NCI-H2227 treated with DMSO at 0.1 percent for 48 hours (cell line): ENCODE results near the gene SPANXD.
"Not testable (repeated sequence)": the region's sequence is repeated elsewhere in the genome, so short reads cannot be mapped to it uniquely, and the experiment has no call there.

Experiments
- DNase-seq: peaks from one replicate; lab custom pipeline; 2025; lab: John Stamatoyannopoulos, UW

SPANXD gene, protein sequence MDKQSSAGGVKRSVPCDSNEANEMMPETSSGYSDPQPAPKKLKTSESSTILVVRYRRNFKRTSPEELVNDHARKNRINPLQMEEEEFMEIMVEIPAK

DNA sequence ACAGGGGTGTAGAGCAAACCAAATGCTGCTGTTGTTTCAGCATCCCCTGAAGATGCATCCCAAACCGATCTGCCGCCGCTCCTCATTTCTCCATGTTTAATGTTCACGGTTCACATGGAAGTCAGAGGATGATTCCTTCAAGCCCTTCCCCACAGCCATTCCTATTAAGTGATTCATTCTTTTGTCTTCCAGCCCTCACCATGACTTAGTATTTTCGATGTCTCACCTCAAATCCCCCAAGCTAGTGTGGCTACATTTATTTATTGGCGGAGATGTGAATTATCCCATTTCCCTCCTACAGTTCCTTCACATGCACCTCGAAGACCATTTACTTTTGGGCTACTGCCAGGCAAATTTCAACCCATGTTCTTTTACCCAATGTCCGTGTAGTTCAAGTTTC is at the start of gene SPANXD:
Gene SPANXD, minus strand, starts transcription at position 101 of the 400 bp plus-strand sequence. CDS start 334 bp downstream, outside the sequence.
- not testable (repeated sequence) for DNase-seq

DNA sequence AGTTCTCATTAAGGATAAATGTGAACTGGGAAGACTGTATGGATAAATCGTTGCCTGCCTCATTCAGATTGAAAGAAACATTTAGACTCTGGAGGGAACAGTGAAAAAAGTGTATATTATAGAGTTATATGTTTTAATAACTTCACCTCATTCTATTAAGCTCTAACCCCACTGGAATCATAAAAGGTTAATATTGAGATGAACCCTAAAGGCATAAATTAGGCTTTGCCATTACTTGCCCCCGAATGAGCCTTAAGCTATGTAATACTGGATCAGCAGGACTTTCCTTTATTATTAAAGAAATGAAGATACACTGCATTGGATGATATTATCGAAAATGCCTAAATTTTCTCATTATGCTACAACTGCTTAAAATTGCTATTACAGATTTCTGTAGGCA is 44.1 kb upstream of the SPANXD start:
- no peak for DNase-seq

DNA sequence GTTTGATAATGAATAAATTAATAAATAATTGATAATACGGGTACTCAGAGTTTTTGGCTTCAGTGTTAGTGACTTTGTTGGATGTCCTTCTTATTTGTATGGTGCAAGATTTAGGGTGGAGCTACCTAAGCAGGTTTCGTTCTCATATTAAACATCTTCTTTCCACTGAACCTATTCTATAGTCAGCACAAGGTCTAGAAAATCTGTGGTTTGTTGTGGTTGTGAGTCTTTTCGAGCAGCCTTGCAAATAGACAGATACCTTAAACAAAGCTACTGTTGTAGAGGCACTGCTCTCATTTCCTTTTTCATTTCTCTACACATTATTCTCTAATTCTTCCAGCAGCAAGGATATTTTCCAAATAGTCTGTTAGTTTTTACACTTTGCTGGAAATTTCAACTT is 38.1 kb upstream of the SPANXD start:
- no peak for DNase-seq

DNA sequence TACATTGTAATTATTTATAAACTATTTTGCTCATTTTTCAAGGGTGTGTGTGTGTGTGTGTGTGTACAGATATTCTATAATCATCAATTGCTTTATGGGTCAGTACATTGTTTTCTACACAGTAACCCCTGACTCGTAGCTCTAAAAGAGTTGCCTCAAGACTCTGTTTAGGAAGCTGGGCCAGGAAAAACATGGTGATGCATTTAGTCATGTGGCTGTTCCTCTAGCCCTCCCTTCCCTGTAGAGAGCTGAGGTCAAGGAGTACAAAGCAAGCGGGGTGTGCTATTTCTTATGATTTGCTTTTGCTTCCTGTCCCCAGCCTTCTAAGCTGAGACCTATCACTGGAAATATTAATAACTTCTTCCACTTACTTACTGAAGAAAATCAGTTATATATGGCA is 34.8 kb upstream of the SPANXD start:
- no peak for DNase-seq

DNA sequence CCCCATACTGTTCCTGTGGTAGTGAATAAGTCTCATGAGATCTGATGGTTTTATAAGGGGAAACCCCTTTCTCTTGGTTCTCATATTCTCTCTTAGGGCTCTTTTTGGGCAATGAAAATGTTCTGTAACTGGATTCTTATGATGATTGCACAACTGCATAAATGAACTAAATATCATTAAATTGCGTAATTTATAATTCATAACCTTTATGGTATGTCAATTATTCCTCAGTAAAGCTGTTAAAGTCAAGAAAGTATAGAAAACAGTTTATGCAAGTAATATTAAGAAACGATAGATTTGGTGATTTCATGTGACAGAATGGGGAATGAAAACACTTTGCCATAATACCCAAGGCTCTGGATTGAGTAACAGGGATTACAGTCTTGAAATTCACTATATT is 33.5 kb upstream of the SPANXD start:
- no peak for DNase-seq

DNA sequence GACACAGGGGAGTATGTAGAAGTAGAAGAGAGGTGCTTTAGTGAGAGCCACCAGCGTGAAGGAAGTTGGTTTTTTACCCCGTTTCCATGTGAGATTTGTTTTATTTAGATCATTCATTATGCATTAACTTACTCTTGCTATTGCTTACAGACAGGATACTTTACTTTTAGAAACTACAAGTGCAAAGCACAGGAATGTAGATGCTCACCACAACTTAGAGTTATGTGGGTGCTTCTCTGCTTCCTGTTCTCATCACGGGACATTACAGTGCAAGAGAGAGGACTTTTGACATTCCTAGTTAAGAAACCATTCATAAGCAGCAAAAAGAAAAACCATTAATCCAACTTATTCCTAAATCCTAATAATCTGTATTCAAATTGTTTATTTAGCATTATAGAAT is 25.6 kb upstream of the SPANXD start:
- DNase-seq = no peak

DNA sequence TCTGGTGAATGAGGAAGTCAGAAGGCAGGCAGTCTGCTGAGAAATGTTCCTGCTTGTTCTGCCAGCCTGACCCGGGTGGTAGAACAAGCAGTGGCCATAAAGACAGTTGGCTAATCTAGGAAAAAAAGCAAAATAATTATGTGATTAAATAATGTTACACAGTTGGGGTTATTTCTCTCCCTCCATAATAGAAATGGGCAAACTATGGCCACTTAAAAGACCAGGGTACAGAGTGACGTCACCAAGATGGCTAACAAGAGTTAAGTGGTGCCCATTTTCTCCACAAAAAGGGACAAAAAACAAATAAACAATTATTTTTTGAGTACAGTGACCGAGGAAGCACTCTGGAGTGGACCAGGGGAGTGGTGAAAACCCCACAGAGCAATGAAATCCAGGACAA is 16.1 kb upstream of the SPANXD start:
- no peak for DNase-seq

DNA sequence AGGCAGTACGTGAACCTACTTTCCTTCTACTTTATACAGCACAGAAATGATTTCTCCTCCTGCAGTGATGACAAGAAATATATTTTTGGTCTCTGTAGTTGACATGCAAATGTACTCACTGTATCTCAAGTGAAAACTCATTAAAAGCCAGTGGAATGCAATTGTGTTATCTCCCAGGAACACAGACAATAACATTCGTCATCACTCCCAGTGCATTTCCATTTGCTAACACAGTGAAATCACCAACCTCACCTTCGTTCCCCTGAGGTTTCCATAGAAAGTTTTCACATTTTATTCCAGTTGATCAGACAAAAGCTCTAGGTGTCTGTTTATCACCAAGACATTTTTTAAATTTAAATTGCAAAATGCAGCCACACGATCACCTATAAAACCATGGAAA is 2.5 kb upstream of the SPANXD start:
- DNase-seq = no peak

DNA sequence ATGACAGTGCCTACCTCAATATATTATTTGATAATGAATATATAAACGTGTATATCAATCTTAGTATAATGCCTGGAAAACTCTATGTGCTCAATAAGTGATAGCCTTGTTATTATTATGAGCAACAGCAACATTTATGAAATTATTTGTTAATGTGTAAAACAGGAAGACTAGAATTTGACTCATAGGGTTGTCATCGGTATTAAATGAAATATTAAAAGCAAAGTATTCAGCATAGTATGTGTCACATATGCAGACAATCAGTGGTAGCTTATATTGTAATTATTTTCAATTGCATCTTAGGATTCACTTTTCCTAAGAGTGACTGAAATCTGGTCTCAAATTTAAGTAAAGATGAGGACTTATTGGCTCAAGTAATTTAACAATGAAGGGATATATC is 24.6 kb downstream of the SPANXD start:
- no peak for DNase-seq

DNA sequence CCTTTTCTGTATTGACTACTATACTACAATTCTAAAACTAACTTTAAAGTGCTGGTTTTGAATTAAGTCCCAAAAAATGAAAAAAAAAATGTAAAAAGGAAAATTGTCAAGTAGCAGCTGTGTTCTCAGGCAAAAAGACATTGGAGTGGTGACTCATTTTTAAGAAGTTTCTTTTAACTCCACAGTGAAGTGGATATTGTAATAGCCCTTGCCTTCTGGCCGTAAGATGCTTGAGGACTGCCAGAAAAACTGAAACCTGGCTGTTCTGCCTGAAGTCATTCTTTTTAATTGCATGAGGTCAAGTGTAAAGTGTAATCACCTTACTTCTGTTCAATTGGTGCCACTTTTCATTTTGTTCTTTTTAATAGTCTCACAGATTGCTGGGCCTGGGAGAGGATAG is 28.9 kb downstream of the SPANXD start:
- no peak for DNase-seq

DNA sequence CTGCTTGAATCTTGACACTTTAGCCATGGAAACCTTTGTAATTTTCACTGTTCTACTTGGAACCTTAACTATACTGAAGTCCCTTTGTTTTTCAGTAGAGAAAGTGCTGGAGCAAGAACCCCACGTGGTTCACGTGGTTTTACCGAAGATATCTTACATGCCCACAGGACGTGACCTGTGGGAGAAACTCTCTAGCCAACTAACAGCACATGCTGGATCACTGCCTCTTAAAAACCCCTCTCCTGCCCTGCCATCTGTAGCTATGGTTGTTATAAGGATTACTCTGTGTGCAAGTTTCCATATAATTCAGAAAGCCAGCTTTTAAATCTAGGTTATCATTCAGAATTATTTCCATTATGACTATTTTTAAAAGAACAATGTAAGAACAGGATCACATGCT is 30.2 kb downstream of the SPANXD start:
- no peak for DNase-seq

DNA sequence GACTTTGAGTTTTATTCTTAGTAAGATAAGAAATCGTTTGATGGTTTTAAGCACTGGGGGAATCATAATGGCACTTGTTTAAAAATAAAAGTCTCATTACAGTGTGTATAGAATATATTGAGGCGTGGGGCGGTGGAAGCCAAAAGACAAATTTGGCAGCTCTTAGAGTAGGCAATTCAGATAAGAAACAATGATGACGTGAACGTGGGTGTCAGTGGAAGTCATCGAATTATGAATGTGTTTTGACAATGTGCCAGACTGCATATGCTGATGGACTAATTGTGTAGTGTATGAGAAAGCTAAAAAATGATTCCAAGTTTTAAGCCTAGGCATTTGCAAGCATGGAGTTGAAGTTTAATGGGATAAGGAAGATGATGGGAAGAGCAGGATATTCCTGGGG is 35.8 kb downstream of the SPANXD start:
- no peak for DNase-seq

DNA sequence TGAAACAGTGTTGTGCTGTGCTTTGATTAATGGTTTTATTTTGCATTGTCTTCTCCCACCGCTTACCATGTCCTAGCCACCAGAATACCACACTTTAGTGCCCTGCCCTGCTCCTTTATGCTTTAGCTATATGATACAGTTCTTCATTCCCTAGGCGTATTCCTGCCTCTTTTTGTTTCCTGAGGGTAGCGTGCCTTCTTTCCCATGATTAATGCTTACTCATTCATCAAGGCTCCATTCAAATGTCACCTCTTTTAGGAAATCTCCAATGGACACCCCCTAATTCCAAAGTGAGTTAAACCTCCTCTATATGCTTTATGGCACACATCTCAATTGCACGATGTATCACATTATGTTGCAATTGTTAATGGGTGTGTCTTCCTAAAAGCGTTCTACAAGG is 46.3 kb downstream of the SPANXD start:
- DNase-seq = no peak
